GM20000 (cell line): Measurements from ENCODE around the gene FADS6.
A peak's percentile ranks its signal among the peaks of the same experiment; 100 is the strongest.

ENCODE experiments used
- DNase-seq: peaks from one replicate; pipeline ENCODE4 v3.0.0; 2012; ENCODE audit warnings: low spot score
- TF ChIP-seq, protein P1 (sequence below): IDR thresholded peaks from 2 replicates; pipeline ENCODE4 v1.5.1; 2012; ENCODE audit warnings: mild to moderate bottlenecking, control low read depth; ENCODE audit errors: extremely low read depth, missing control alignments

Gene FADS6

DNA sequence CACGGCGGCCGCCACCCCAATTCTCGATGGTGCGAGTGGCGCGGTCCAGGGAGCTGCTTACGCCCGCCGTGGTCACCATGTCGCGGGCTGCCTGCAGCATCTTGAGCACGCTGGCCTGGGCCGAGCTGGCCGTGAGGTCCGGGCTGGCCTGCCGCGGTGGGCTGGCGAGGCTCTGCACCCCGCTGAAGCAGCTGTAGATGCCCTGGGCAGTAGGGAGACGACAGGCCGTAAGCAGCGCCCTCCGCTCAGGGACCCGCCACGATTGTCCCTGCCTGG lies 50.1 kb downstream of the FADS6 start:
- TF ChIP-seq, protein P1, sequence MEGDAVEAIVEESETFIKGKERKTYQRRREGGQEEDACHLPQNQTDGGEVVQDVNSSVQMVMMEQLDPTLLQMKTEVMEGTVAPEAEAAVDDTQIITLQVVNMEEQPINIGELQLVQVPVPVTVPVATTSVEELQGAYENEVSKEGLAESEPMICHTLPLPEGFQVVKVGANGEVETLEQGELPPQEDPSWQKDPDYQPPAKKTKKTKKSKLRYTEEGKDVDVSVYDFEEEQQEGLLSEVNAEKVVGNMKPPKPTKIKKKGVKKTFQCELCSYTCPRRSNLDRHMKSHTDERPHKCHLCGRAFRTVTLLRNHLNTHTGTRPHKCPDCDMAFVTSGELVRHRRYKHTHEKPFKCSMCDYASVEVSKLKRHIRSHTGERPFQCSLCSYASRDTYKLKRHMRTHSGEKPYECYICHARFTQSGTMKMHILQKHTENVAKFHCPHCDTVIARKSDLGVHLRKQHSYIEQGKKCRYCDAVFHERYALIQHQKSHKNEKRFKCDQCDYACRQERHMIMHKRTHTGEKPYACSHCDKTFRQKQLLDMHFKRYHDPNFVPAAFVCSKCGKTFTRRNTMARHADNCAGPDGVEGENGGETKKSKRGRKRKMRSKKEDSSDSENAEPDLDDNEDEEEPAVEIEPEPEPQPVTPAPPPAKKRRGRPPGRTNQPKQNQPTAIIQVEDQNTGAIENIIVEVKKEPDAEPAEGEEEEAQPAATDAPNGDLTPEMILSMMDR: no peak
- DNase-seq: no peak

DNA sequence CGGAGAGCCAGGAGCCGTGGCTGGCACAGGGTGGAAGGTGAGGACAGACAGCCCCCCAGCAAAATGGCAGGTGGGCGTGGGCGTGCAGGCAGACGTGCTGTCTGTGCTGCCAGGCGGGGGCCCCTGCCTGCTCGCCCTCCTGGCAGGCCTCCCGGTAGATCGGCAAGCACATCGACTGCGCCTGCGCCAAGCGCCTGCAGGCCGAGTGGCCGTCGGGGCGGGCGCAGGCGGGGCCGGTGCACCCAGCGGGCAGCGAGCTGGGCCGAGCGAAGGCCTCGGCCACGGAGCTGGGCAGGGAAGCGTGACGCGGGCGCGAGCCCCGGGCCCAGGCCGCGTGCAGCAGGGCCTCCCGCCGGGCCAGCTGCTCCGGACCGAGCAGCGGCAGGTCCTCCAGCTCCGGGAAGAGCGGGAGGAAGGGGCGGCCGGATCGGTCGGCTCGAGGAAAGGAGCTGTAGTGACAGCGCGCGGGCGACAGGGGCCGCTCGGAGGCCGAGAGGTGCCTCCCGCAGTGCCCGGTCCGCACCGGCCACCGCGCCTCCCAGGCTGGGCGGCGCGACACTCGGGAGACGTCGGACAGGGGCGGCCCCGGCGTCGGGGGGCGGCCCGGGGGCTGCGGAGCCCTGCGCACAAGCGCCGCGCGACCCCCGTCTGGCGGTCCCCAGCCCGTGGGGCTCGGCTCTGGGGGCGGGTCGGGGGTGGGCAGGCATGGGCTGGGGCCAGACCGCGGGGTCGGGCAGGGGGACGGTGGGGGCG lies 50.7 kb downstream of the FADS6 start:
- TF ChIP-seq, protein P1: peak; percentile 16
- DNase-seq: peak; percentile 87

DNA sequence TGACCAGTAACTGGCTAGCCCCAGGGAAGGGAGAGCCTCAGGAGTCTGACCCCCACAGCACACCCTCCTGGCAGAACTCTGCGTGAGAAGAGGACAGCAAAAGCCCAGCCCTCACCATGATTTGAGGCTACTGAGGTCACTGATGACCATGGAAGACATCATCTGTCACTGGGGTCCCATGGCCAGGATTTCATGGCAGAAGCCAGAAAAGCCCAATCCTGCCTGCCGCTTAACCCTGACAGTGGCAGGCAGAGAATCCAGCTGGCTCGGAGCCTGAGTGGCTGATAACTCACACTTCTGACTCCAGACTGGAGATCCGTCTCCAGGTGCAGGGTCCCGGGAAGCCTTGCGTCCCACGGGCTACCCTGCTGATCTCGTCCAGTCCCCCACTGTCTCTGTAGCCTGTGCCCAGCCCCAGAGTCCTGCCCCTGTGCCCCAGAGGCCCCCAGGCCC lies 51.3 kb downstream of the FADS6 start:
- TF ChIP-seq, protein P1: no peak
- no peak for DNase-seq

DNA sequence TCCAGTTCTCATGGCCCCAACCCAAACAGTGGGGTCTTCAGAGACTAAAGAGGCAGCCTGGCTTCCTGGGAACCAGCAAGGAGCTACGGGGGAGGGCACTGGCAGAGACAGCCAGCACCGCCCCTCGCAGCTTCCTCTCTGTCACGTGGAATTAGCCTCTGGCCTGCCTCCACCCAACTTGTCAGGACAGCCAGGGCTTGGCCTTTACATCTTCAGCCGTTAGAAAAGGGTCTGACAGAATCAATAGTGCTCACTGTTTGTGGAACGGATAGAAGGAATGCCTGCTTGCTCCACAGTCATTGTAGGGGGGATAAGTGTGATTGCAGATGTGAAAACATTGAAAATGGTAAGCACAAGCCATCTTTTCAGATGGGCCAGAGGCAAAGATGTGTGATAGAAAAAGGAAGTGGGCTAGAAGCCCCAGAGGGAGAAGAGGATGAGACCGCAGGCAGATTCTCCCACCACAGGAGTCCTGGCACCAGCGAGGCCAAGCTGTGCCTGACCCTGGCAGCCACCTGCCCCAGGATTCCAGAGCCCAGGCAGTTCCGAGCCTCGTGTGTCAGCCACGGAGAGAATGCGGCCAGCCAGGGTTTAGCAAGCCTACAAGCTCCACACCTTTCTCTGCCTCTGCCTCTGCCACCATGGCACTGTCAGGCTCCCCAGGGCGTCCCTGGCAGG lies 52.3 kb downstream of the FADS6 start:
- TF ChIP-seq, protein P1: no peak
- no peak for DNase-seq

DNA sequence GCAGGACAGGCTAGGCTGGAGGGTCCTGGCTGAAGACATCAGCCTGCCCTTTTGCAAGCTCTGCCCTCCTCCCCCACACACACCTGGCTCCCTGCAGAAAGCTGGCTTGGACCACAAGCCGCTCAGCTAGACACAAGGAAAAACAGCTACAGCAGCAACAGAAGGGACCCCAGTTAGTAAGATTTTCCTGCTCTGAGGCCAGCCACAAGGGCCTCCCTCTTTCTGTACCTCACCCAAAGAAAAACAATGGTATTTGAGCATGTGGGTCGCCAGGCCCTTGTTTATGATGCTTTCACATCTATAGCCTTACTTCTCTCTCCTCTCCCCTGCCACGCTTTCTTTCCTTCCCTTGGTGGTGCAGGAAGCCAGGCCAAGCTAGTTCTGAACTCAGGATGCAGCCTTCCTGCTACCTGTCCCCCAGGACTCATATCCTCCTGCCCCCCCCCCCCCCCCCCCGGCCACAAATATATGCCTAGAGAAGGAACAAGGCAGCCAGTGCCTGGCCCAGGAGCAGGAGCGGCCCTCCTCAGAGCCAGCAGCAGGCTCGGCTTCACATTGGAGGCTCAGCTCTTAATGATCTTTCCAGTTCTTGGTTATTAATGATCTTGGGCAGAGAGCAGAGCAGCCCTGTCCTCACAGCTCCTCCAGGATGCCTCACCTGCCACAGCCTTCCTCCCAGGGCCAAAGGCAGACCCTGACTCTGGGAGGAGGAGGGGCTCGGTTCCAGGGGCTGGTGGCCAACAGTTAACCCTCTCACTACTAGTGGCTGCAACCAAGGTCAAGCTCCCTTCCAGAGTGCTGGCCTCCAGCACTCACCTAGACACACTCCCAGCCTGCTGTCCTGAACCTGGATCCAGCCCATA lies 53.2 kb downstream of the FADS6 start:
- TF ChIP-seq, protein P1: no peak
- DNase-seq: no peak

DNA sequence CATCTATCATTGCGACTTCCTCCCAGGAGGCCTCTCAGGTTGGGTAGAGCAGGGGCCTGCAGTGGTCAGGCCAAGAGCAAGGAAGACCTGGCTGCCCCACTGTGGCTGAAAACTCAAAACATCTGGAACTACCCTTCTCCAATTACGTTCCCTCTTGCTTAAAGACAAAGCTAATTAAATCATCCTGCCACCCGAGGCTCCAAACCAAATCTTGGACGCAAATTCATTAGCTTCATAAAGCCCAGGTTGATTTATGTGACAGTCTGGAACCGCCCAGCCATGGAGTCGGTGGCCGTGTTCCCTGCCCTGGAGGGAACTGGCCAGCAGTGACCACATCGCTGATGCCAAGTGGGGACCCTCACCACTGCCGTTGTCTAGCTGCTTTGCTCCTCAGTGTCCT lies 55.2 kb downstream of the FADS6 start:
- TF ChIP-seq, protein P1: no peak
- no peak for DNase-seq
